Measurements from ENCODE around the gene CPLANE1.
A peak's percentile ranks its signal among the peaks of the same experiment; 100 is the strongest.
"Not testable (repeated sequence)": the region's sequence is repeated elsewhere in the genome, so short reads cannot be mapped to it uniquely, and the experiment has no call there.

The CPLANE1 gene

GRCh38 chr5:37247036-37247435, 2.1 kb downstream of the CPLANE1 start:
- H3K4me3 ChIP-seq (ENCODE audit: low read depth, low read length), result peak overlapping the region; percentile 3
- DNase-seq (ENCODE audit: low read depth), result no peak

GRCh38 chr5:37234288-37234687, 14.9 kb downstream of the CPLANE1 start:
- TF ChIP-seq POLR2A (IDR thresholded peaks at IDR 0.05; ENCODE audit: extremely low read depth, insufficient read length) (no peak), MAX (IDR thresholded peaks at IDR 0.05; ENCODE audit: low read depth, low read length) (no peak), MYC (IDR thresholded peaks at IDR 0.05; ENCODE audit: low read depth, low read length) (no peak)
- TF ChIP-seq, protein P1, sequence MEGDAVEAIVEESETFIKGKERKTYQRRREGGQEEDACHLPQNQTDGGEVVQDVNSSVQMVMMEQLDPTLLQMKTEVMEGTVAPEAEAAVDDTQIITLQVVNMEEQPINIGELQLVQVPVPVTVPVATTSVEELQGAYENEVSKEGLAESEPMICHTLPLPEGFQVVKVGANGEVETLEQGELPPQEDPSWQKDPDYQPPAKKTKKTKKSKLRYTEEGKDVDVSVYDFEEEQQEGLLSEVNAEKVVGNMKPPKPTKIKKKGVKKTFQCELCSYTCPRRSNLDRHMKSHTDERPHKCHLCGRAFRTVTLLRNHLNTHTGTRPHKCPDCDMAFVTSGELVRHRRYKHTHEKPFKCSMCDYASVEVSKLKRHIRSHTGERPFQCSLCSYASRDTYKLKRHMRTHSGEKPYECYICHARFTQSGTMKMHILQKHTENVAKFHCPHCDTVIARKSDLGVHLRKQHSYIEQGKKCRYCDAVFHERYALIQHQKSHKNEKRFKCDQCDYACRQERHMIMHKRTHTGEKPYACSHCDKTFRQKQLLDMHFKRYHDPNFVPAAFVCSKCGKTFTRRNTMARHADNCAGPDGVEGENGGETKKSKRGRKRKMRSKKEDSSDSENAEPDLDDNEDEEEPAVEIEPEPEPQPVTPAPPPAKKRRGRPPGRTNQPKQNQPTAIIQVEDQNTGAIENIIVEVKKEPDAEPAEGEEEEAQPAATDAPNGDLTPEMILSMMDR (IDR thresholded peaks at IDR 0.05; ENCODE audit: low read depth, low read length), result no peak
- no peak for DNase-seq (ENCODE audit: low read depth)
- no peak overlapping the region for H3K4me3 ChIP-seq (ENCODE audit: low read depth, low read length)

More at GRCh38 chr5:37247036-37247435, 2.1 kb downstream of the CPLANE1 start:
- TF ChIP-seq POLR2A (IDR thresholded peaks at IDR 0.05; ENCODE audit: extremely low read depth, insufficient read length), result no peak
- TF ChIP-seq, protein P1 (IDR thresholded peaks at IDR 0.05; ENCODE audit: low read depth, low read length), result no peak
- no peak for TF ChIP-seq MAX (IDR thresholded peaks at IDR 0.05; ENCODE audit: low read depth, low read length)
- TF ChIP-seq MYC (IDR thresholded peaks at IDR 0.05; ENCODE audit: low read depth, low read length), result no peak

DNA sequence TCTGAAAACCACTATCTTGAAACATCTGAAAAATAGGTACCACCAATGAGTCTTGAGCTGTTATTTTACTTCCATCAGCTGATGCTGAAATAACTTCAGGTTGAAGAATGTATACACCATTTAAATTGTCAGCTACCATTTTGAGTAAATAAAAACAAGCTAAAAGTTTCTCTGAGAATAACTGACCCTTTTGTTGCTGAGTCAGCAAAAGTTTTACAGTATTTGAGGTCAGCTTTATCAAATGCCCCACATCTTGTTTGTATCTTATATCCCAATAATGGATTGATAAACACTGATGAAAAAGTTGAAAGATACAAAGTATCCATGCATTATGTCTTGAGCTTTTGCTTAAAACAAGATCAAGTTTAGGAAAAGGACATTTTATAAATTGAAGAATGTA, 22.8 kb downstream of the CPLANE1 start:
- H3K4me3 ChIP-seq (ENCODE audit: low read depth, low read length), result no peak overlapping the region
- DNase-seq (ENCODE audit: low read depth), result no peak
- TF ChIP-seq POLR2A (IDR thresholded peaks at IDR 0.05; ENCODE audit: extremely low read depth, insufficient read length) (no peak), MAX (IDR thresholded peaks at IDR 0.05; ENCODE audit: low read depth, low read length) (no peak), MYC (IDR thresholded peaks at IDR 0.05; ENCODE audit: low read depth, low read length) (no peak)
- TF ChIP-seq, protein P1 (IDR thresholded peaks at IDR 0.05; ENCODE audit: low read depth, low read length), result no peak

DNA sequence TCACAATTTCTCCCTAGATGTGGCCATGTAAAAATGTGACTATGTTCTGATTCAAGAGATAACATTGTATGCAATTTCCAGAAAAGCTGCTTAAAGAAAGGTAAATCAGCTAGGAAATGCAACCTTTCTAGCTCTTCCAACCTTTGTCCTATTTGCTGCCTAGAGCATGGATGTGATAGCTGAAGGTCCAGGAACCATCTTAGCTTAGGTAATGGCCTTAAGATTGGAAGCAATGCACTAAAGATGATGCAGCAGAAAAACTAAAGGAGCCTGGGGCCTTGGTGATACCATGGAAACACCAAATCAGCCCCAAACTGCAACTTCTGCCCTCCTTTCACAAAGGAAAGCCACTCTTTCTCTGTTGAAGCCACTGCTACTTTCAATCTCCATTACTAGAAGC, 27.0 kb downstream of the CPLANE1 start:
- TF ChIP-seq, protein P1 (IDR thresholded peaks at IDR 0.05; ENCODE audit: low read depth, low read length), result no peak
- TF ChIP-seq MAX (IDR thresholded peaks at IDR 0.05; ENCODE audit: low read depth, low read length) (no peak), POLR2A (IDR thresholded peaks at IDR 0.05; ENCODE audit: extremely low read depth, insufficient read length) (no peak), MYC (IDR thresholded peaks at IDR 0.05; ENCODE audit: low read depth, low read length) (no peak)
- DNase-seq (ENCODE audit: low read depth), result no peak
- no peak overlapping the region for H3K4me3 ChIP-seq (ENCODE audit: low read depth, low read length)

GRCh38 chr5:37220426-37220825, 28.8 kb downstream of the CPLANE1 start:
- DNase-seq (ENCODE audit: low read depth); H3K4me3 ChIP-seq (ENCODE audit: low read depth, low read length): not testable (repeated sequence)

DNA sequence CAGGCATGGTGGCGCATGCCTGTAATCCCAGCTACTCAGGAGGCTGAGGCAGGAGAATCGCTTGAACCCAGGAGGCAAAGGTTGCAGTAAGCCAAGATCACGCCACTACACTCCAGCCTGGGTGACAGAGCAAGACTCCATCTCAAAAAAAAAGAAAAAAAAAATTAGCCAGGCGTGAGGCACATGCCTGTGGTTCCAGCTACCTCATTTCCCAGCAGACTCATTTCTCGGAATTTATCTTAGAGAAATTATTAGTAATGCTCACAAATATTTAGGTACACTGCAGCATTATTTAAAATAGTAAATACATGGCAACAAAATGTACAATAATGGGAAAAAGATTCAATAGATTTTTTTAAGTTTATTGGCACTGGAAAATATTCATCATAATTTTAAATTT, 29.8 kb downstream of the CPLANE1 start:
- H3K4me3 ChIP-seq (ENCODE audit: low read depth, low read length); DNase-seq (ENCODE audit: low read depth): not testable (repeated sequence)

GRCh38 chr5:37217976-37218375, 31.2 kb downstream of the CPLANE1 start:
- TF ChIP-seq POLR2A (IDR thresholded peaks at IDR 0.05; ENCODE audit: extremely low read depth, insufficient read length) (no peak), MAX (IDR thresholded peaks at IDR 0.05; ENCODE audit: low read depth, low read length) (no peak)
- TF ChIP-seq, protein P1 (IDR thresholded peaks at IDR 0.05; ENCODE audit: low read depth, low read length), result no peak
- DNase-seq (ENCODE audit: low read depth), result no peak
- no peak overlapping the region for H3K4me3 ChIP-seq (ENCODE audit: low read depth, low read length)
